Activated T-cell treated with anti-CD3 and anti-CD28 coated beads, Interleukin-2, amount 50 U/mL, for 48 hours (primary cell): ENCODE data around the gene UBE2V1.
"Not testable (repeated sequence)": the region's sequence is repeated elsewhere in the genome, so short reads cannot be mapped to it uniquely, and the experiment has no call there.

Experiments used
- DNase-seq, 2 experiments: peaks; one replicate each; pipeline ENCODE4 v3.0.0-alpha.2; 2020

Gene UBE2V1

DNA sequence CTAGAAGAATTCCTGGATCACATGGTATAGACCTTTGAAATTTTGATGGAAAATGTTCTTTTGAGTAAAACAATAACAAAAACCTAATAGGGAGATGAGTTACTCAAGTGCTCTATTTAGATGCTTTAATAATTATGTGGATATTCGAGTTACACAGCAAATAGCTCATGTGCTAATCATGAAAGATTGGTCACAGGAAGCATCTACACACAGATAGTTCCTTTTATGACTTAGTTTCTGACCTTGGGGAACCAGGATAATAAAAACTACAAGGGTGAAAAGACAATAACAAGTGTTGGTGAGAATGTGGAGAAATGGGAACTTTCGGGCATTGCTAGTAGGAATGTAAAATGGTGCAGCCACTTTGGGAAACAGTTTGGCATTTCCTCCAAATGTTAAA is 19.7 kb downstream of the UBE2V1 start:
- DNase-seq = no peak

DNA sequence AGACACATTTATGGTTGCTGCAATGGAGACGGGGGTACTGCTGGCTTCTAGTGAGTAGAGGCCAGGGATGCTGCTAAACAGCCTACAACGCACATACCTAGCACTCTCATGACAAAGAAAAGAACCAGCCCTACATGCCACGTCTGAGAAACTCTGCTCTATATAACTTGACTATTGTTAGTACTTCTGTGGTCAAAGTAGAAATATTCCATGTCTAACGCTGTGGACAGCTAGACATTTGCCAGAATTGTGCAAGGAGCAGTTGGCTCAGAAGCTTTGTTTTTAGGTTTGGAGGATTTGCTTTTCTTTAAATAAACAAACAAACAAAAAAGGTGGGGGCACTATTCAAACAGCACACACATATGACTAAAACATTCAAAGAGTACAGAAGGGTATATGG is 20.5 kb downstream of the UBE2V1 start:
- DNase-seq = no peak

DNA sequence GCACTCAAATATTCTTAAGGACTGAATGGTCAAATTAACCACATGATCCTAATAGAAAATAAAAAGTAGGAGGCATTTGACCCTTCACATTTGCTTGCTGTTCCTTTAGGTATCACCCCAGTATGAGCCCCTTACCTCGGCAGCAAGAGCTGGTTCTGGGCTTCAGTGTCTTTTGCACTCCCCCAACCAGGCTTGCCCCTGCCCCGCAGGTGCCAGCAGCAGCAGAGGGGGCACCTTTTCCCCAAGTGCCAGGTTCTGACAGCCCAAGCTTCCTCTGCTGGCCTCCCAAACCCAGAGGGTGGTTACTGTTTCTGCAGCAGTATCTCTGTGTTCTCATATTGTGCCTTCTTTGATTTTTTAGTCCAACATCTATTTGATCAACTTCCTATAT is 23.2 kb downstream of the UBE2V1 start:
- peak in 1 of 2 experiments; percentile 14 for DNase-seq

DNA sequence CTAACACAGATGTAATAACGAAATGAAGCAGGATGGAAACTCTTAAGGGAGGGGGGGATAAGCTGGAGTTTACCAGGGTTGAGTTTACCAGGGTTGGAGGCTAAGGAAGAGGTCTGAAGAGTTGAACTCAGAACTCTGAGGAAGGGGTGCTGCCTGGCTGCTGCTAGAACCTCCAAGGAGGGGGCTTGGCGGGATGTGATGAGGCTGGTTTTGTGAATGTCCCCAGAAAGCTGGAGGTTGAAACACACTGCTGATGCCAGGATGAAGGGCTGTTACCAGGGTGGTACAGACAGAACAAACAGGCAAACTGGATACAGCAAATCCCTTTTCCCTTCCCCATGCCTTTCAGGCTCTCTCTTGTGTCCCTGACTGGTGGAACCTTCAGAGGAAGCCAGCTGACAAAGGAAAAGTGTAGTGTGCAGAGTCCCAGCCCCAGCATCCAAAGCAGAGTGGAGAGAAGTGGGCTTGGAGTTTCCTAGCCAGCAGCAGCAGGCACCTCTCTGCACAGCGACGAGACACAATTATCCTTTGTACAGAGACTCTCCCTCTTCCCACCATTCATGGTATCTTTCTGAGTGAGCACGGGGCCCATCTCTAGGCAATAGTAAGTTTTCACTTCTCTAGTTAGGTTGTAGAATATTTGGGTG is 23.7 kb downstream of the UBE2V1 start:
- peak in 1 of 2 experiments; percentile 15 for DNase-seq

DNA sequence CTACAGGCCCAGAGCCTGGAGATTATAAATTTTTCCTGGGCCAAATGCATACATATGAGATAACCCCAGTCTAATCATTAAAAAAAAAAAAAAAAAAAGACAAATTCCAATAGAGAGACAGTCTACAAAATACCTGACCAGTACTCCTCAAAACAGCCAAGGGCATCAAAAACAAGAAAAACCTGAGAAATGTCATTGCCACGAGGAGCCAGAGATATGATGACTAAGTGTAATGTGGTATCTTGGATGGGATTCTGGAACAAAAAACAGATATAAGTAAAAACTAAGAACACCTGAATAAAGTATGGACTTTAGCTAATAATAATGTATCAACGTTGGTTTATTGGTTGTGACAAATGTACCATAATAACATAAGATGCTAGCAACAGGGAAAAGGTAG is 24.9 kb downstream of the UBE2V1 start:
- DNase-seq = no peak

DNA sequence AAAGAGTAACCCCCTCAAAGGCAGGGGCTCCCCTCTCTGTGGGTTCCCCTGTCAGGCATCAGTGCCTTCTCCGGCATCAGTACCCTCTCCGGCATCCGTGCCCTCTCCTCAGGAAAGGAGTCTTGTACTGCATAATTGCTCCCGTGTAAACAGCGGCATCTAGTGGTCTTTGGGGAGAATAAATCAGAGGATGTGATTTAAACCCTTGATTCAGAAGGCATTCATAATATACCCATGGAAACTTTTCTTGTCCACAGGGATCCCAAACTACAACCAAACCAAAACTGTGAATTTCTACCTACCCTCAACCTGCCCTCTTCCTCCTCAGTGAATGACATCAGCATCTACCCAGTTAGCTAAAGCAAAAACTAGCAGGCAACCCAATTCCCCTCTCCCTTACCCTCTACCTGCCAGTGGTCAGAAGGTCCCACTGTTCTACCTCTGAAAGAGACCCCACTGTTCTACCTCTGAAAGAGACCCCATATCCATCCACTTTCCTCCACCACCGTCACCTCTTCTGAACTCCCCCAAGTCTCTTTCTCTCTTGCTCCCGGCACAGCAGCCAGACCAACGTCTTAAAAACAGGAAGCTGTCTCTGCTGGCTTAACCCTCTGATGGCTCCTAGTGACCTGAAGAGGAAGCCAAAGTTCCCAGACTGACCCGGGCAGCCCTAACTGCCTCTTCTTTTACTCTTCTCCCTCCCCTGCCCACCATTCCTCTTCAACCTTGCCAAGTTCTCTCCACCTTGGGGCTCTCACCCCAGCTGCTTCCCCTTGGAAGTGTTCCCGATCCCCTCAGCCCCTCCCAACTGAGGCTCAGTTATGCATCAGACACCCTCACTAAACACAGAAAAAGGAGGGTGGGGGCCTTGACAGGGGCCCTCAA is 27.2 kb downstream of the UBE2V1 start:
- peak in 1 of 2 experiments; percentile 49 for DNase-seq

DNA sequence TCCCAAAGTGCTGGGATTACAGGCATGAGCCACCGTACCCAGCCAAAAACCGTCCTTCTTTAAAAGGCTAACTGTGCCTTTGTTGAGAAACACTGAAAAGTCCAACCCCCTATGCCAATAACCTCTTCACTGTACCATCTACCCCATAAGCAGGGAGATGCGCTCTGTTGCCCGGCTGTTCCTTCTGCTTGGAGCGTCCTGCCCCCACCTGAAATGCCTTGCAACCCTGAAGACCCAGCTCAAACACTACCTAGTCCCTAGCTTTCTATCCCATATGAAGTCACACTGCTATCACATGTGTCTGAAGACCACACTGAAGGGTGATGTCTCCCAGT is 27.8 kb downstream of the UBE2V1 start:
- peak in 1 of 2 experiments; percentile 51 for DNase-seq

DNA sequence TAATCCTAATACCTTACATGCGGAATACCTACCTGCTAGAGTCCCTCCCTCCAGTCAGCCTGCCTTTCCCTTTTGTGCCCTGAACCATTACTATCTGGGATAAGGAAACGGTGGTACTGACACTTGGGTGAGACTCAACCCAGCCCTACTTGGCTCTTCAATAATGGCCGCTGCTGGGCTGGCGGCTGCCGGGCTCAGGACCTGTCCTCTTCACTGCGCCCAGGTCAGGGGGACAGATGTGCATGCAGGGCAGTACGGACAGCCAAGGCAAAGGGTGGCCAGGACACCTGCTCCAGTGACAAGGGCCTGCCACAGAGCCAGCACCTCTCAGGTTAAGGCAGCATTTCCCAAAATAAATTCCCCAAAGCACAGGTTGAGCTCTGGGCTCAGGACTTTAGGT is 29.9 kb downstream of the UBE2V1 start:
- DNase-seq = no peak

DNA sequence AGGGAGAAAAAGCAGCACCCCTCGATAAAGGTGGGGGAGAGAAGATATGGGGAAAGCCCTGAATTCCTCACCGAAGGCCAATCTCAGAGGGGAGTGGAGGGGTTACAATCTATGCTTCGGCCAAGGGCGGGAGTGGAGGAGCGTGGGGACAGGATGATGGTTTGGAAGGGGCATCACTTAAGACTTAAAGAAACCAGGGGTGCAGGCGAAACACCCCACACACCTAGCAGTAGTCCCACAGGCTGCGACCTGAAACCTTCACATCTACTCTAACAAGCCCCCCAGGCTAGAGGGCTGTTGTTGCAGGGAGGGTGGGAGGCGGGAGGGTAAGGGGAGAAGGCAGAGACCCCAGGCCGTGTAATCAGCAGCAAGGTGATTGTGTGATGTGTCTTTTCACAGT is 30.9 kb downstream of the UBE2V1 start:
- DNase-seq = not testable (repeated sequence)

DNA sequence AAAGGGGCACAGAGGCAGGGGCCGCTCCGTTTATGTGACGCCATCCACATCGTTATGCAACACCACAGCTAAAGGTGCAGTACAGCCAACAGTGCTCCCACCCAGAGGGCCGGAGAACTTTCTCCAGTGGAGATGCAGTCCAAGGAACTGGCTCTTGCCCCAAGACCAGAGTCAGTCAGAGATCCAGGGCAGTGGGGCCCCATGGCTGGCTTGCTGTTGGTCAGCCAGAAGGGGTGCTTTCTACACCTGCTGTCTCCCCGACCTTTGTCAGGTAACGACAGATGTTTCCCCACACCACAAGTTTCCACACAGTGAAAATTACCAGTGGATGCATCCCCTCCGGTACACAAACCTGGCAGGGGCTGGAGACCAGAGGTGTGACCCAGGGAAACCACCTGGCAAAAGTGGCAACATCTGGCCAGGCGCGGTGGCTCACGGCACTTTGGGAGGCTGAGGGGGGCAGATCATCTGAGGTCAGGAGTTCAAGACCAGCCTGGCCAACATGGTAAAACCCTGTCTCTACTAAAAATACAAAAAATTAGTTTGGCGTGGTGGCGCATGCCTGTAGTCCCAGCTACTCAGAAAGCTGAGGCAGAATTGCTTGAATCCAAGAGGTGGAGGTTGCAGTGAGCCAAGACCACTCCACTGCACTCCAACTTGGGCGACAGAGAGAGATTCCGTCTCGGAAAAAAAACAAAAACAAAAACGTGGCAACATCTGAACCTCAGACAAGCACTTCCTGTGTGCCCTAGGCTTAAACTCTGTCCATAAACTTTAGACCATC is 34.9 kb downstream of the UBE2V1 start:
- DNase-seq = no peak

DNA sequence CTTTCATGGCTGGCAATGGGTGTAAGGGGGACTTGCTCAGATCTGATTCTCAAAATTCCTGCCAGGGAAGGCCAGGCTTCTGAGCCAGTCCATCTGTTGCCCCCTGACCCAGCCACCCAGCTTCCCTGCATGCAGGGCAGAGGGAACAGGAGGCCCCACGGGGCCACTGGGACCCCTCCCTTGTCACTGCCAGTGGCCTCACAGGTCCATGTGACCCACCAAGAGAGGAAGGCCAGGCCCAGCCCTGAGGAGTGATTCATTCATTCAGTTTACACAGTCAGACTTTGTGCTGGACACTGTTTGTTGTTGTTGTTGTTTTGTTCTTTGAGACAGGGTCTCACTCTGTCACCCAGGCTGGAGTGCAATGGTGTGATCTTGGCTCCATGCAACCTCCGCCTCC is 39.5 kb downstream of the UBE2V1 start:
- DNase-seq = no peak

DNA sequence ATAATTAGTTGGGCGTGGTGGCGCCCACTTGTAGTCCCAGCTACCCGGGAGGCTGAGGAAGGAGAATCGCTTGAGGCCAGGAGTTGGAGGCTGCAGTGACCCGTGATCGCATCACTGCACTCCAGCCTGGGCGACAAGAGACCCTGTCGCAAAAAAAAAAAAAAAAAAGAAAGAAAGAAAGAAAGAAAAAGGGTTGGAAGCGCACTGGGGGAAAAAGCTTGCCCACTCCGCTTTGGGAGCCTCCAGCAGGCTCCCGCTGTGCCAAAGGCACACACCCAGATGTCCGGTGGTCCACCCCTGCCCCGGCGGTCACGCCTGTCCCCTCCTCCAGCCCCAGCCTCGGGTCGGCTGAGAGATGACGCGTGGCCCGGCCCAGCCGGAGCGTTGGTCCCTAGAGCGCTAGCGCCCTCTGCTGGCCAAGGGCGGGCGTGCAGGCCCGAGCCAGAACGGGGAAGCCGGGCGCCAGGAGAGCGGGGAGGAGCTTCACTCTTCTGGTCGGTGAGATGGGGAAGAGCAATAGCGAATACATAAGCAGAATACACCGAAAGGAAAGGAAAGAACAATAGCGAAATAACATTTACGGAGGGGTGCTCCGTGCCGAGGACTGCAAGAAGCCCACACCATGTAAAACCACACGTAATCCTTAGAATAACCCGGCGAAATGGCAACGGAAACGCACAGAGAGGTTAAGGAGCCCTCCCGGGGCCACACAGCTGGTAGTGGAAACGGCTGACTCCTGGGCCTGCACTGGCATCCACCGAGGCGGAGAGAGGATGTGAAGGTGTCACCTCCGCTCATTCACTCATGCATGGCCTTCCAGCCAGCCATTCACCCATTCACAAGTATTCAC is 41.7 kb downstream of the UBE2V1 start:
- peak; percentile 97 to 98 for DNase-seq

DNA sequence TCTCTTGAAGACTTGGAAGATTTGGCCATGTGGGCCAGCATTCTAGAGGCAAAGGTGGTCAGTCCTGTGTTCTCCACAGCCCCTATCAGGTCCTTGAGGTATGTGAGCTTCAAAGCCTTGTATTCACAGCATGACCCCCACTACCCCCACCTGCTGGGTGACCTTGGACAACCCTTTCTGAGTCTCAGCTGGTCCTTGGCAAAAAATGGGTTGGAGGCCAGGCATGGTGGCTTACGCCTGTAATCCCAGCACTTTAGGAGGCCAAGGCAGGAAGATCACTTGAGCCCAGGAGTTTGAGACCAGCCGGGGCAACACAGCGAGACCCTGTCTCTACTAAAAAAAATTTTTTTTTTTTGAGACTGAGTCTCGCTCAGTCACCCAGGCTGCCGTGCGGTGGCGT is 42.6 kb downstream of the UBE2V1 start:
- DNase-seq = no peak

DNA sequence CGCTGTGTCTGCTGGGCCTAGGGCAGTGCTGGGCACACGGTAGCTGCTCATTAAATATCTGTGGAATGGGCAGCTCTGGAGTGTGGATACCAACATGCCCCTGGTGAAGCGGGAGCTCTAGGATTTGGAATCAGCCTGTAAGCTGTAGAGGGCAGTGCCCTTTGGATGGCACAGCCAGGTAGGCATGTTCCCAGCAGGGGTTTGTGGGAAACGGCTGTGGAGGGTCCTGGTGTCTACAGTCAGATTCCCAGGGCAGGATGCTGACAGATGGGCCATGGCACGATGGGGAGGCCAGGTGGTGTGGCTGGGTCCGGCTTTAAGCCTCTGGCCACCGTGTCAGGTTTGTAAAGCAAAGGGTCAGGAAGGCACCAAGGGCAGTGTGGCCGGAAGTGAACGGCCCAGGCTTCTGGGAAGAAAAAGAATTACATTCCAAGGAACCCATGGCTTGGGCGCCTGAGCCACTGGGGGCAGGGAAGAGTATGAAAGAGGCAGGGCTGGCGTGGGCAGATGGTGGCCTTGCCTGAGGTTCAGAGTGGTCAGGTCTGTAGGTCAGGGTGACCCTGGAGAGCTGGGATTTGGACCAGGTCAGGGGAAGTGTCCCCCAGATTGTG is 44.8 kb downstream of the UBE2V1 start:
- no peak for DNase-seq

DNA sequence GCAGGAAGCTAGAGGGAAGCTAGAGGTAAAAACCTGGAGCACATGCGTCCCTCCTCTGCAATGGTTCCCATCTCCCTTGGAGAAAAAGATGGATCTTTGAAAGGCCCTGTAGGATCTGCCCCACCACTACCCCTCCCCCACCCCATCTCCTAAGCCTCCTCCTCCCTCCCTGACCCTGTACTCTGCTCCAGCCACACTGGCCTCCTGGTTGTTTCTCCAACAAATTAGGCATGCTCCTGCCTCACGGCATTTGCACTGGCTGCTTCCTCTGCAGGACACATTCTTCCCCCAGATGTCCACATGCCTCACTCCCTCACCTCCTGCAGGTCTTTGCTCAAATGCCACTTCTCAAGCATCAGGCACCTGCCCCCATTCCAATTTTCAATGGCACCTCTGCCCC is 45.5 kb downstream of the UBE2V1 start:
- DNase-seq = no peak

DNA sequence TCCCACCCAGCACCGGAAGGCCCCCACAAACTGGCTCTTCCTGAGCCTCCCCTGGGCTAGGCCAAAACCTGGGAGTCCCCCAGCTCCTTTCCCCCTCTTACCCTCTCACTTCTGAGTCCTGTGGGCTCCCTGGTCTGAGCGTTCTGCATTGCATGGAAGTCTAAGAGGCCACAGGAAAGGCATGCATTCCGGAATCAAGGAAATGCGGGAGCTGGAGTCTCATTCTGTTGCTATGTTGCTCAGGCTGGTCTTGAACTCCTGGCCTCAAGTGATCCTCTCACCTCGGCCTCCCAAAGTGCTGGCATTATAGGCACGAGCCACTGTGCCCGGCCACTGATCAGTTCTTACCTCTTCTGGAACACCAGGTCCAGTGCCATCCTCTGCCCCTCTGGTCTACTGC is 45.9 kb downstream of the UBE2V1 start:
- no peak for DNase-seq

DNA sequence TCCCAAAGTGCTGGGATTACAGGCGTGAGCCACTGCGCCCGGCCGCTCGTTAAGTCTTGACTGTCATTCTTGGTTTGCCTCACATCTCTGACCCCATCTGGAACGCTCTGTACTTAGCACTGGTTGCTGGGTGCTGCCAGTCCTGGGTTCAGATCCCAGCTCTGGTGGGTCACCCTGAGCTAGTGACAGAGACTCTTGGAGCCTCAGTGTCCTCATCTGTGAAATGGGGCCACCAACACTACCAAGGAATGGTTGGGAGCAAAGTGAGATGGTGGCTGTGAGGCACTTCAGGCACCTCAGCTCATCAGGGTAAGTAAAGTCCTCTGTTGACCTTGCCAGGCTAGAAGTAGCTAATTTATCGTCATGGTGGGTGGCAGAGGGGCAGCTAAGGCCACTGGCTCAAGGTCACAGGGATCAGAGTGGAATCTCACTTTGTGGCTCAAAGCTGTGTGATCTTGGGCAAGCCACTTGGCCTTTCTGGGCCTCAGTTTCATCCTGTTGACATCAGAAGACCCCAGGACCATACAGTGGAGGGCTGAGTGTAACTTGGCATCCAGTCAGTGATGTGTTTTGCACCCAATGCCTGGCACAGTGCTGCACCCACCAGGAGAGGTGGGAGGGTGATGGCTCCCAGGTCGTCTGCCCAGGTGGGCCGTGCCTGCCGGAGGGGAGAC is 46.7 kb downstream of the UBE2V1 start:
- no peak for DNase-seq

DNA sequence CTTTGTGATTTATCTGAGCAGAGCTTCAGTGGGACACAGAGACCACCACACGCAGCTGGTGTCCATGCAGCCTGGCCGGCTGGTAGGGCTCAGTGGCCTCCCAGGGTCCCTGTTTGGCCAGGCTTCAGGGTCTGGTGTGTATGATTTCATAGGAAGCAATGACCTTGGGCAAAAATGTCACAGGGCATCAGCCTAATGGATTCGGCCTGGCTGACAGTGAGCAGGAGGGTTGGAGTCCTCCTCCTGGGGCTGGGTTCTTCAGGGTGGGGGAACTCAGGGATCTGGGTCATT is 47.7 kb downstream of the UBE2V1 start:
- DNase-seq = no peak

DNA sequence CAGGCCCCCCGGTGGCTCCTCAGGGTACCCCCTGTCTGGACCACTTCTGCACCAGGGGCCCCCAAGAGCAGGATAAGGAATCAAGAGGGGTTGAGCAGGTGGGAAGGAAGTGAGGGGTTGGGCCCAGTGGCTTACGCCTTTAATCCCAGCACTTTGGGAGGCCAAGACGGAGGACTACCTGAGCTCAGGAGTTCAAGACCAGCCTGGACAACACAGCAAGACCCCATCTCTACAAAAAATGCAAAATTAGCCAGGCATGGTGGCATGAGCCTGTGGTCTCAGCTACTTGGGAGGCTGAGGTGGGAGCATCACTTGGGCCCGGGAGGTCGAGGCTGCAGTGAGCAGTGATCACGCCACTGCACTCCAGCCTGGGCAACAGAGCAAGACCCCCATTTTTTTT is 49.2 kb downstream of the UBE2V1 start:
- DNase-seq = not testable (repeated sequence)

DNA sequence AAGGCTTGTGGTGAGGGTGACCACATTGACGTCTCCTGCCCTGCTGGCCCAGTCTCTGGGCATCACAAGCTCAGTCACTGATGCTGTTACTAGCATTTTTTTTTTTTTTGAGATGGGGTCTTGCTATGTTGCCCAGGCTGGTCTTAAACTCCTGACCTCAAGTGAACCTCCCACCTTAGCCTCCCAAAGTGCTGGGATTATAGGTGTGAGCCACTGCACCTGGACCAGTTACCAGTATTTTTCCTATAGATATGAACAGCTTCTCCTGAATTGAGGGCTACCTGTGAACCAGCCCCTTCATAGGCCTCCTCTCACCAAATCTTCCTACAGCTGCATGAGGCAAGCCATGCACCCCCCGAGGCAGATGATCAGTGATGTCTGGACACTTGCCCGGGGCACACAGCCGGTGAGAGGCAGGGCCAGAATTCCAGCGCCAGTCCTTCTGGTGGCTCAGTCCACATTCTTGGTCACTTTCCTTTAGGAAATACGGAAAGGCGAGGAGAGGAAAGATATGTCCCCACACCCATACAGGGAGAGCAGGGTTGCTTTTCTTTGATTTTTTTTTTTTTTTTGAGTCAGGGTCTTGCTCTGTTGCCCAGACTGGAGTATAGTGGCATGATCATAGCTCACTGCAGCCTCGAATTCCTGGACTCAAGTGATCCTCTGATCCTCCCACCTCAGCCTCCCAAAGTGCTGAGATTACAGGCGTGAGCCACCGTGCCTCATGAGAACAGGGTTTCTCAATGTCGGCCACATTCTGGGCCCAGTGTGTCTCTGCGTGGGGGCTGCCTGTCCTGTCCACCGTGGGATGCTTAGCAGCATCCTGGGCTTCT is 50.7 kb downstream of the UBE2V1 start:
- DNase-seq = no peak
